GM23248 (cell line): ENCODE data around the gene RAPGEF4. TPM values are rescaled to one million over a fixed set of nuclear protein-coding genes. Genes with fewer than 3 reads are reported as not detected.

Source experiments
- DNase-seq: peaks from one replicate; pipeline ENCODE4 v3.0.0-alpha.2; 2015
- H2AFZ ChIP-seq: fragments of 200-600 bp; sonication (generic); 2 replicates; pipeline ENCODE4 v1.6.1; 2016; ENCODE audit warnings: antibody characterized with exemption
- H3F3A ChIP-seq: fragments of 200-600 bp; sonication (generic); 2 replicates; pipeline ENCODE4 v1.6.1; 2016; ENCODE audit warnings: mild to moderate bottlenecking, antibody characterized with exemption, mixed run types; ENCODE audit not compliant: insufficient read depth
- H3K27ac ChIP-seq: fragments of 200-600 bp; sonication (generic); 2 replicates; pipeline ENCODE4 v1.5.1; 2016; ENCODE audit warnings: mild to moderate bottlenecking
- H3K27me3 ChIP-seq: fragments of 200-600 bp; sonication (generic); replicated peaks from 2 replicates; pipeline ENCODE4 v1.6.1; 2016; ENCODE audit warnings: mild to moderate bottlenecking; ENCODE audit not compliant: insufficient read depth
- H3K36me3 ChIP-seq: fragments of 200-600 bp; sonication (generic); 2 replicates; pipeline ENCODE4 v1.6.1; 2016; ENCODE audit warnings: low read depth, mild to moderate bottlenecking
- H3K4me1 ChIP-seq: fragments of 200-600 bp; sonication (generic); 2 replicates; pipeline ENCODE4 v1.6.1; 2016; ENCODE audit warnings: mild to moderate bottlenecking; ENCODE audit not compliant: insufficient read depth
- H3K4me2 ChIP-seq: fragments of 200-600 bp; sonication (generic); one replicate; pipeline ENCODE4 v1.6.1; 2016; ENCODE audit warnings: mild to moderate bottlenecking; ENCODE audit not compliant: unreplicated experiment
- H3K4me3 ChIP-seq: fragments of 200-600 bp; sonication (generic); 2 replicates; pipeline ENCODE4 v1.5.1; 2016; ENCODE audit warnings: mild to moderate bottlenecking
- H3K79me2 ChIP-seq: fragments of 200-600 bp; sonication (generic); 2 replicates; pipeline ENCODE4 v1.6.1; 2016; ENCODE audit warnings: mild to moderate bottlenecking; ENCODE audit not compliant: insufficient read depth
- H3K9ac ChIP-seq: fragments of 200-600 bp; sonication (generic); 2 replicates; pipeline ENCODE4 v1.6.1; 2016; ENCODE audit warnings: mild to moderate bottlenecking
- H3K9me2 ChIP-seq: fragments of 200-600 bp; sonication (generic); 2 replicates; pipeline ENCODE4 v1.6.1; 2016; ENCODE audit warnings: mixed run types, mild to moderate bottlenecking, moderate library complexity; ENCODE audit not compliant: insufficient read depth
- H3K9me3 ChIP-seq: fragments of 200-600 bp; sonication (generic); one replicate; pipeline ENCODE4 v1.6.1; 2017; ENCODE audit warnings: low read depth
- H4K20me1 ChIP-seq: fragments of 200-600 bp; sonication (generic); 2 replicates; pipeline ENCODE4 v1.6.0; 2016; ENCODE audit not compliant: insufficient read depth
- EZH2 ChIP-seq: fragments of 200-600 bp; sonication (generic); IDR thresholded peaks from 2 replicates; pipeline ENCODE4 v1.6.1; 2018; ENCODE audit warnings: antibody characterized with exemption, mild to moderate bottlenecking; ENCODE audit not compliant: insufficient read depth, poor library complexity, severe bottlenecking
- EZH2phosphoT487 ChIP-seq: fragments of 200-600 bp; sonication (generic); IDR thresholded peaks from 2 replicates; pipeline ENCODE4 v1.6.1; 2018; ENCODE audit warnings: antibody characterized with exemption, moderate library complexity, mild to moderate bottlenecking, low read depth; ENCODE audit not compliant: insufficient read depth
- WGBS, 2 experiments: methylation state at CpG; one replicate each; pipeline ENCODE4 v1.1.6; 2015 to 2017; ENCODE audit warnings: low lambda C conversion rate in 2 of 2, low coverage in 1 of 2; ENCODE audit errors: missing lambda C conversion rate in 2 of 2; 5-methylcytosine and 5-hydroxymethylcytosine counted together
- in situ Hi-C: fragments of 300-500 bp; cut with MboI; formaldehyde crosslinking; loops from 2 replicates; pipeline ENCODE4 v1.15.0; 2020
- polyA plus RNA-seq: library from polyadenylated mRNA; unstranded; fragments of >200 nt; fragmentation: Nextera tagmentation; extraction: Ambion mirVana; gene quantifications from 2 replicates; pipeline ENCODE4 v1.2.1, GENCODE V29; 2016
- total RNA-seq: library from RNA; depleted of rRNA; stranded (reverse); fragments of >200 nt; shearing (Covaris generic); gene quantifications from 2 replicates; pipeline ENCODE4 v1.2.3, GENCODE V29; 2014

The RAPGEF4 gene
- total and polyA plus RNA-seq, 2 experiments from 2014 or later: 2.2 TPM; not detected in 1

DNA sequence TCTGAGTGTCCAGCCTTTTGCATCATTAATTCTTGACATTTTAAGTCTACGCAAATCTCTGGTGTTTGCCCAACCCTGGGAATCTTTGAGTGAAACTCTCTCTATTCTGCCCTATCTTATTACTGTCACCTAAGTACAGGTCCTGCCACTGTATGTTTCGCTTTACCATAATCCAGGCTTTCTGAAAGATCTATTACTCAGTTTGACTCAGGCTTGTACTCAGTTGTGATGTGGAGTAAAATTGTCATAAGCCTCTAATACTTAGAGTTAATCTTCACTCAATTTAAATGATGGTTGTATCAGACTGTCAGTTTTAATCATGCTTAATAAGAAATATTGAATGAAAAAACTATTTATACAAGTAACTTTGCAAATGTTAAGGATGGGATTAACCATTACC lies 30.3 kb upstream of the RAPGEF4 start:
- Histone ChIP-seq H3F3A (peaks cover 12% of the 10 kb centered on the region), H2AFZ (no peak overlapping the region), H3K9me3 (no peaks in the 10 kb centered on the region), H3K9me2 (no peaks in the 10 kb centered on the region), H3K36me3 (no peaks in the 10 kb centered on the region), H3K4me2 (no peak overlapping the region), H3K27ac (no peak overlapping the region), H4K20me1 (no peaks in the 10 kb centered on the region), H3K79me2 (no peaks in the 10 kb centered on the region), H3K4me1 (peaks cover 25% of the 10 kb centered on the region), H3K4me3 (no peak overlapping the region), H3K9ac (no peak overlapping the region), H3K27me3 (no peaks in the 10 kb centered on the region)
- TF ChIP-seq EZH2 (no peak), EZH2phosphoT487 (no peak)
- in situ Hi-C loops: loop anchor here (25.0 kb wide), 1 partner anchor 543 kb away; no protein-coding TSS in a partner anchor
- DNase-seq: no peak
- WGBS, 2 experiments: 94 to 95% methylated on average over 2 of the region's 2 CpGs

- no peak overlapping the region for H2AFZ ChIP-seq
- no peak overlapping the region for H3K27ac ChIP-seq
- H3K9ac ChIP-seq: no peak overlapping the region
- no peaks in the 10 kb centered on the region for H3K79me2 ChIP-seq
- no peak overlapping the region for H3K4me2 ChIP-seq
- H3K36me3 ChIP-seq: no peaks in the 10 kb centered on the region
- no peaks in the 10 kb centered on the region for H3K9me3 ChIP-seq
- H3K9me2 ChIP-seq: no peaks in the 10 kb centered on the region
- H3K4me3 ChIP-seq: no peak overlapping the region
- DNase-seq: no peak
- H3K27me3 ChIP-seq: no peaks in the 10 kb centered on the region
- peaks cover 13% of the 10 kb centered on the region for H3K4me1 ChIP-seq
- TF ChIP-seq EZH2 (no peak), EZH2phosphoT487 (no peak)
- H3F3A ChIP-seq: peaks cover 13% of the 10 kb centered on the region; the same call in 1 of the 2 replicates
- WGBS, 2 experiments: 64 to 76% methylated on average over 2 of the region's 2 CpGs
- in situ Hi-C loops: loop anchor here (25.0 kb wide), 1 partner anchor 546 kb away; no protein-coding TSS in a partner anchor
- H4K20me1 ChIP-seq: no peaks in the 10 kb centered on the region
These were observed 27.4 kb upstream of the RAPGEF4 start for GRCh38 chr2:172708247-172708646.

- WGBS, 2 experiments: 85 to 89% methylated on average over 11 of the region's 11 CpGs
- in situ Hi-C loops: loop anchor here (25.0 kb wide), 1 partner anchor 547 kb away; no protein-coding TSS in a partner anchor
- H3F3A ChIP-seq: peaks cover 13% of the 10 kb centered on the region; the same call in 1 of the 2 replicates
- H3K27ac ChIP-seq: no peak overlapping the region
- DNase-seq: no peak
- no peak overlapping the region for H3K9ac ChIP-seq
- no peak overlapping the region for H2AFZ ChIP-seq
- H4K20me1 ChIP-seq: no peaks in the 10 kb centered on the region
- H3K4me2 ChIP-seq: no peak overlapping the region
- H3K27me3 ChIP-seq: no peaks in the 10 kb centered on the region
- no peaks in the 10 kb centered on the region for H3K79me2 ChIP-seq
- peaks cover 13% of the 10 kb centered on the region for H3K4me1 ChIP-seq
- H3K36me3 ChIP-seq: no peaks in the 10 kb centered on the region
- H3K4me3 ChIP-seq: no peak overlapping the region
- TF ChIP-seq EZH2 (no peak), EZH2phosphoT487 (no peak)
- no peaks in the 10 kb centered on the region for H3K9me3 ChIP-seq
- H3K9me2 ChIP-seq: no peaks in the 10 kb centered on the region
These were observed 25.9 kb upstream of the RAPGEF4 start for GRCh38 chr2:172709566-172710291.

DNA sequence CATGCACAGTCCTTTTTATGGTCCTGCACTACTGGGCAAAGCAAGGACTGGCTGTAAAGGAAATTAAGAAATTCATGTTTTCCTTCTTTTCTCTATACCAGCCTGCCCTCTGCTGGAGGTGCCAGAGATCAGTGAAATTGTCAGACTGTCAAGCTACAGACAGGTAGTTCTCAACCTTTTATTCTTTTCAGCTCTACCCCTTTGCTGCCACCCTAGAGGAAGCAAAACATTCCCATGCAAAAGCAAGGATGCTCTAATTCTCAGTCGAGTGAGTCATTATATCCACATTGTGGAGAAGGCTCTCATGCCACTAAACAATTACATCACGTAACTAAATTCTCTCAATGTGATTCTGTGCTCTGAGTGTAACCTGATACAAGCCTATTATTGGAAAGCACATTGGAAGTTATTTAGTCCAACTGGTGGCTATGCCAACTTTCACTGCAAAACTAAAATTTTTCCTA lies 25.0 kb upstream of the RAPGEF4 start:
- peaks cover 13% of the 10 kb centered on the region for H3K4me1 ChIP-seq
- 2 to 8% methylated on average over 2 of the region's 2 CpGs for WGBS, 2 experiments
- no peak overlapping the region for H3K4me3 ChIP-seq
- peak; percentile 90 for DNase-seq
- no peaks in the 10 kb centered on the region for H3K36me3 ChIP-seq
- H3K27me3 ChIP-seq: no peaks in the 10 kb centered on the region
- no peaks in the 10 kb centered on the region for H3K9me3 ChIP-seq
- H4K20me1 ChIP-seq: no peaks in the 10 kb centered on the region
- TF ChIP-seq EZH2phosphoT487 (no peak), EZH2 (no peak)
- H3K9me2 ChIP-seq: no peaks in the 10 kb centered on the region
- no peaks in the 10 kb centered on the region for H3K79me2 ChIP-seq
- H3K9ac ChIP-seq: no peak overlapping the region
- in situ Hi-C loops: loop anchor here (25.0 kb wide), 1 partner anchor 548 kb away; no protein-coding TSS in a partner anchor
- no peak overlapping the region for H2AFZ ChIP-seq
- peak overlapping the region; percentile 46 for H3K4me2 ChIP-seq
- H3F3A ChIP-seq: peaks cover 13% of the 10 kb centered on the region; the same call in 1 of the 2 replicates
- H3K27ac ChIP-seq: no peak overlapping the region
